GM12878 (cell line): ENCODE measurements around the gene SMG6. TPM values are rescaled to one million over a fixed set of nuclear protein-coding genes. Genes with fewer than 3 reads are reported as not detected.

Experiments used
- ATAC-seq: fragments of 200-7000 bp; cut with Tn5 transposase; 3 replicates; pipeline ENCODE4 v1.9.1; 2020; ENCODE audit warnings: mild to moderate bottlenecking, moderate library complexity
- BruUV-seq: library from RNA; stranded (reverse); fragments of 400-500 nt; replicated peaks from 2 replicates; lab custom pipeline; 2021; lab: Mats Ljungman, UMichigan
- CTCF ChIA-PET: fragments of 300-600 bp; sonication (Branson Sonifier 250); formaldehyde crosslinking; extraction: SDS; loops from one replicate; lab custom pipeline; 2021; ENCODE audit warnings: inconsistent platforms; lab: Yijun Ruan, JAX
- POLR2A ChIA-PET: fragments of 350-600 bp; formaldehyde crosslinking; extraction: SDS; loops from one replicate; lab custom pipeline; 2021; ENCODE audit warnings: inconsistent platforms; lab: Charles Lee
- RAD21 ChIA-PET: fragments of 300-600 bp; sonication (Branson Sonifier 250); formaldehyde crosslinking; loops from one replicate; lab custom pipeline; 2023; ENCODE audit warnings: antibody characterized with exemption; ENCODE audit not compliant: unreplicated experiment; lab: Charles Lee
- SMC1A ChIA-PET: fragments of 300-600 bp; sonication (Branson Sonifier 250); formaldehyde crosslinking; loops from one replicate; lab custom pipeline; 2023; ENCODE audit not compliant: unreplicated experiment, uncharacterized antibody; lab: Charles Lee
- DNase-seq: peaks from one replicate; pipeline ENCODE4 v3.0.0-alpha.2; 2011; ENCODE audit warnings: low read depth, low spot score
- FAIRE-seq: peaks from 3 replicates; lab custom pipeline; 2011; peaks lifted over from hg19 to GRCh38; lab: Jason Lieb, UNC
- H2AFZ ChIP-seq: 2 replicates; pipeline ENCODE4 v1.6.0; 2011; ENCODE audit warnings: low read depth, low read length, control low read depth; ENCODE audit not compliant: control insufficient read depth
- H3K27ac ChIP-seq: 2 replicates; pipeline ENCODE4 v1.5.1; 2011; ENCODE audit warnings: control low read depth; ENCODE audit not compliant: control insufficient read depth, insufficient read depth
- H3K27me3 ChIP-seq, 2 experiments: replicated peaks in 1 of 2; 2 replicates each; pipeline versions ENCODE4 v1.6.0 to v1.6.1; 2011; ENCODE audit warnings: low read length in 1 of 2; ENCODE audit not compliant: control insufficient read depth in 2 of 2, insufficient read depth in 2 of 2
- H3K36me3 ChIP-seq, 2 experiments: 2 replicates each; pipeline ENCODE4 v1.5.1; 2011; ENCODE audit warnings: low read length in 1 of 2; ENCODE audit not compliant: control insufficient read depth in 2 of 2, insufficient read depth in 2 of 2
- H3K4me1 ChIP-seq: 2 replicates; pipeline ENCODE4 v1.6.1; 2011; ENCODE audit warnings: mild to moderate bottlenecking, low read length, moderate library complexity, mixed read lengths; ENCODE audit not compliant: control insufficient read depth, insufficient read depth
- H3K4me2 ChIP-seq: 2 replicates; pipeline ENCODE4 v1.6.0; 2011; ENCODE audit warnings: control low read depth; ENCODE audit not compliant: control insufficient read depth, insufficient read depth
- H3K4me3 ChIP-seq: fragments of 200-600 bp; sonication (generic); 2 replicates; pipeline ENCODE4 v1.5.1; 2016
- H3K79me2 ChIP-seq: 2 replicates; pipeline ENCODE4 v1.6.0; 2011; ENCODE audit warnings: low read length; ENCODE audit not compliant: control insufficient read depth, insufficient read depth
- H3K9ac ChIP-seq: 2 replicates; pipeline ENCODE4 v1.8.0; 2011; ENCODE audit warnings: low read length, control low read depth, mixed read lengths; ENCODE audit not compliant: control insufficient read depth, insufficient read depth
- H3K9me3 ChIP-seq: replicated peaks from 3 replicates; pipeline ENCODE4 v1.5.1; 2011; ENCODE audit warnings: mild to moderate bottlenecking, low read length; ENCODE audit not compliant: control insufficient read depth, insufficient read depth
- H4K20me1 ChIP-seq: 2 replicates; pipeline ENCODE4 v1.6.0; 2011; ENCODE audit not compliant: control insufficient read depth, insufficient read depth
- EED ChIP-seq: sonication (generic); IDR thresholded peaks from 2 replicates; pipeline ENCODE4 v1.6.1; 2016; ENCODE audit warnings: antibody characterized with exemption, low read depth
- EGR1 ChIP-seq, 2 experiments: IDR thresholded peaks; 1 replicate in 1 of 2; 2 replicates in 1 of 2; pipeline ENCODE4 v1.6.1; 2011 to 2012; ENCODE audit warnings: low read depth in 2 of 2, low read length in 2 of 2, borderline replicate concordance in 1 of 2, mild to moderate bottlenecking in 1 of 2, moderate library complexity in 1 of 2
- EP300 ChIP-seq, 2 experiments: fragments of 150-350 bp in 1 of 2; IDR thresholded peaks; 2 replicates each; pipeline ENCODE4 v1.6.1; 2011 to 2012; ENCODE audit warnings: low read depth in 2 of 2, low read length in 2 of 2, borderline replicate concordance in 1 of 2, improper control_type of control experiment in 1 of 2, inconsistent platforms in 1 of 2; ENCODE audit not compliant: control insufficient read depth in 1 of 2
- KDM1A ChIP-seq: fragments of 200-600 bp; sonication (generic); IDR thresholded peaks from 2 replicates; pipeline ENCODE4 v1.6.1; 2016; ENCODE audit warnings: borderline replicate concordance
- KLF5 ChIP-seq: fragments of 450-650 bp; IDR thresholded peaks from 2 replicates; pipeline ENCODE4 v1.6.1; 2014; ENCODE audit warnings: mild to moderate bottlenecking; ENCODE audit not compliant: partially characterized antibody
- NR2F1 ChIP-seq: fragments of 450-650 bp; conservative IDR thresholded peaks from 2 replicates; pipeline ENCODE4 v1.6.1; 2017; ENCODE audit warnings: mild to moderate bottlenecking
- RAD51 ChIP-seq: fragments of 450-650 bp; IDR thresholded peaks from 2 replicates; pipeline ENCODE4 v1.6.1; 2016; ENCODE audit warnings: moderate library complexity, mild to moderate bottlenecking, inconsistent platforms
- TARDBP ChIP-seq: IDR thresholded peaks from 2 replicates; pipeline ENCODE4 v1.6.1; 2016; ENCODE audit warnings: borderline replicate concordance
- TCF3 ChIP-seq: IDR thresholded peaks from 2 replicates; pipeline ENCODE4 v1.6.1; 2012; ENCODE audit warnings: low read depth, mild to moderate bottlenecking, low read length, borderline replicate concordance; ENCODE audit not compliant: insufficient read depth
- YY1 ChIP-seq: IDR thresholded peaks from 2 replicates; pipeline ENCODE4 v1.6.1; 2011; ENCODE audit warnings: low read depth, mild to moderate bottlenecking, low read length
- ZNF384 ChIP-seq: IDR thresholded peaks from 2 replicates; pipeline ENCODE4 v1.6.1; 2012; ENCODE audit warnings: low read depth, mild to moderate bottlenecking, low read length, improper control_type of control experiment, borderline replicate concordance
- WGBS: methylation state at CpG from one replicate; pipeline ENCODE4 v1.1.6; 2016; ENCODE audit warnings: low lambda C conversion rate; ENCODE audit not compliant: insufficient replicate concordance, insufficient coverage; ENCODE audit errors: missing lambda C conversion rate; 5-methylcytosine and 5-hydroxymethylcytosine counted together
- in situ Hi-C: fragments of 300-500 bp; cut with MboI; formaldehyde crosslinking; loops from 9 replicates; pipeline ENCODE4 v1.14.3; 2018; ENCODE audit warnings: mixed read lengths
- intact Hi-C: fragments of 100-400 bp; cut with micrococcal nuclease; formaldehyde crosslinking; loops from one replicate; pipeline ENCODE4 v1.14.2; 2022; ENCODE audit not compliant: unreplicated experiment
- polyA plus RNA-seq, 11 experiments: library from polyadenylated mRNA; depleted of rRNA in 4 of 11; unstranded in 6 of 11; stranded (reverse) in 5 of 11; fragments of >200 nt; fragmentation: Nextera tagmentation in 4 of 11; fragmentation: Illumina TruSeq in 1 of 11; extraction: Ambion mirVana in 4 of 11; extraction: Trizol in 1 of 11; gene quantifications; 1 replicate in 1 of 11; 2 replicates in 10 of 11; pipeline versions ENCODE4 v1.2.1 to v1.2.3, GENCODE V29; 2011 to 2016; ENCODE audit warnings: inconsistent platforms in 2 of 11, missing spikeins in 2 of 11, low read depth in 1 of 11
- total RNA-seq, 4 experiments: library from RNA; depleted of rRNA in 3 of 4; stranded (reverse); fragments of >200 nt in 3 of 4; fragmentation: Illumina TruSeq in 1 of 4; extraction: Trizol in 1 of 4; gene quantifications; 2 replicates each; pipeline versions ENCODE4 v1.2.1 to v1.2.3, GENCODE V29; 2013 to 2021
- TF ChIP-seq, protein P1 (sequence below): fragments of 450-650 bp; IDR thresholded peaks from 2 replicates; pipeline ENCODE4 v1.6.1; 2016; ENCODE audit warnings: mild to moderate bottlenecking
- TF ChIP-seq, protein P2 (sequence below): IDR thresholded peaks from 2 replicates; pipeline ENCODE4 v1.6.1; 2011; ENCODE audit warnings: low read depth, low read length, improper control_type of control experiment, borderline replicate concordance

Gene SMG6
- total and polyA plus RNA-seq, 10 of the 15 experiments (the other 5 are each of a cell fraction or from before 2014, with no cell fraction given): 0.58 to 28.7 (median 15.7) TPM

GRCh38 chr17:2197271-2197670, 106.3 kb downstream of the SMG6 start:
- no peaks in the 10 kb centered on the region; the same call in 2 of the 3 replicates for H3K9me3 ChIP-seq
- TF ChIP-seq YY1 (no peak), TARDBP (no peak), RAD51 (no peak), EP300 (IDR thresholded peaks at IDR 0.05; ENCODE audit: borderline replicate concordance in 1 of 2, control insufficient read depth in 1 of 2, low read depth in 2 of 2, low read length in 2 of 2) (no peak), EGR1 (IDR thresholded peaks at IDR 0.05; ENCODE audit: borderline replicate concordance in 1 of 2, low read depth in 2 of 2, low read length in 2 of 2) (no peak), TCF3 (no peak), ZNF384 (no peak), KLF5 (no peak), NR2F1 (no peak), EED (no peak), KDM1A (no peak)
- TF ChIP-seq, protein P1, sequence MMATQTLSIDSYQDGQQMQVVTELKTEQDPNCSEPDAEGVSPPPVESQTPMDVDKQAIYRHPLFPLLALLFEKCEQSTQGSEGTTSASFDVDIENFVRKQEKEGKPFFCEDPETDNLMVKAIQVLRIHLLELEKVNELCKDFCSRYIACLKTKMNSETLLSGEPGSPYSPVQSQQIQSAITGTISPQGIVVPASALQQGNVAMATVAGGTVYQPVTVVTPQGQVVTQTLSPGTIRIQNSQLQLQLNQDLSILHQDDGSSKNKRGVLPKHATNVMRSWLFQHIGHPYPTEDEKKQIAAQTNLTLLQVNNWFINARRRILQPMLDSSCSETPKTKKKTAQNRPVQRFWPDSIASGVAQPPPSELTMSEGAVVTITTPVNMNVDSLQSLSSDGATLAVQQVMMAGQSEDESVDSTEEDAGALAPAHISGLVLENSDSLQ: no peak
- TF ChIP-seq, protein P2, sequence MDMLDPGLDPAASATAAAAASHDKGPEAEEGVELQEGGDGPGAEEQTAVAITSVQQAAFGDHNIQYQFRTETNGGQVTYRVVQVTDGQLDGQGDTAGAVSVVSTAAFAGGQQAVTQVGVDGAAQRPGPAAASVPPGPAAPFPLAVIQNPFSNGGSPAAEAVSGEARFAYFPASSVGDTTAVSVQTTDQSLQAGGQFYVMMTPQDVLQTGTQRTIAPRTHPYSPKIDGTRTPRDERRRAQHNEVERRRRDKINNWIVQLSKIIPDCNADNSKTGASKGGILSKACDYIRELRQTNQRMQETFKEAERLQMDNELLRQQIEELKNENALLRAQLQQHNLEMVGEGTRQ: no peak
- TF ChIP-seq, all 136 proteins: peak for 0
- H2AFZ ChIP-seq: no peak overlapping the region
- peaks cover 32% of the 10 kb centered on the region for H3K4me1 ChIP-seq
- no peaks in the 10 kb centered on the region for H3K27me3 ChIP-seq
- ATAC-seq: no peak
- no peak overlapping the region for H3K4me3 ChIP-seq
- H3K79me2 ChIP-seq: peaks cover 6% of the 10 kb centered on the region
- H3K9ac ChIP-seq: no peak overlapping the region
- H3K27ac ChIP-seq: no peak overlapping the region
- ChIA-PET RAD21 (interaction anchor here (2.2 kb wide), 1 partner anchor 43 kb away, joined by 8 read pairs; no protein-coding TSS in a partner anchor), POLR2A (interaction anchor here (1.1 to 1.5 kb wide), 2 partner anchors 14 to 17 kb away, joined by 3 to 7 read pairs; no protein-coding TSS in a partner anchor), CTCF (interaction anchor here (1.3 to 1.5 kb wide), 2 partner anchors 8 to 142 kb away, joined by 3 read pairs; partner anchors contain the start of gene HIC1), SMC1A (interaction anchor here (0.8 to 1.8 kb wide), 5 partner anchors 8 to 108 kb away, joined by 3 to 6 read pairs (median 4); no protein-coding TSS in a partner anchor)
- H3K4me2 ChIP-seq: no peak overlapping the region
- no peaks in the 10 kb centered on the region for H4K20me1 ChIP-seq
- FAIRE-seq: no peak
- intact Hi-C loops (no loop called here), in situ Hi-C loops (no loop called here)
- 94% methylated on average over 6 of the region's 6 CpGs for WGBS
- BruUV-seq: no TSS peak
- no peak for DNase-seq
- H3K36me3 ChIP-seq: peaks cover 3 to 9% of the 10 kb centered on the region in 2 experiments
